Stimulated activated CD8-positive, alpha-beta memory T cell treated with anti-CD3 and anti-CD28 coated beads, Interleukin-7, amount 100 ng/mL, for 48 hours (primary cell): ENCODE data around the gene RDH8.
"Not testable (repeated sequence)": the region's sequence is repeated elsewhere in the genome, so short reads cannot be mapped to it uniquely, and the experiment has no call there.

Experiments used
- DNase-seq, 2 donors: peaks; one replicate each; pipeline ENCODE4 v3.0.0-alpha.2; 2020; ENCODE audit warnings: low read depth in 1 of 2; ENCODE audit errors: extremely low read depth in 1 of 2

The RDH8 gene

GRCh38 chr19:10005632-10006334 lies 7.5 kb upstream of the RDH8 start:
- no peak for DNase-seq

GRCh38 chr19:10006335-10006708 lies 7.0 kb upstream of the RDH8 start:
- DNase-seq: no peak

- DNase-seq: no peak
These were observed 6.4 kb upstream of the RDH8 start for GRCh38 chr19:10006752-10007323.

- no peak for DNase-seq
These were observed 5.7 kb upstream of the RDH8 start for GRCh38 chr19:10007371-10008183.

GRCh38 chr19:10008184-10008765 lies 5.0 kb upstream of the RDH8 start:
- DNase-seq: no peak

GRCh38 chr19:10009714-10010224 lies 3.5 kb upstream of the RDH8 start:
- no peak for DNase-seq

- no peak for DNase-seq
These were observed 3.0 kb upstream of the RDH8 start, which contains the start of gene COL5A3 for GRCh38 chr19:10010247-10010691. COL5A3 (minus strand) TSS chr19:10010504; CDS start chr19:10010385, 119 bp downstream.

GRCh38 chr19:10010939-10011338 lies 2.3 kb upstream of the RDH8 start:
- DNase-seq: no peak

GRCh38 chr19:10011974-10012373 lies 1.3 kb upstream of the RDH8 start:
- DNase-seq: no peak

- DNase-seq: no peak
These were observed 743 bp downstream of the RDH8 start for GRCh38 chr19:10013834-10014618.

GRCh38 chr19:10018263-10018662 lies 5.0 kb downstream of the RDH8 start:
- DNase-seq: no peak

- no peak for DNase-seq
These were observed 5.5 kb downstream of the RDH8 start for GRCh38 chr19:10018786-10019185.

GRCh38 chr19:10019246-10019645 lies 6.0 kb downstream of the RDH8 start:
- no peak for DNase-seq

- no peak for DNase-seq
These were observed 7.6 kb downstream of the RDH8 start for GRCh38 chr19:10020851-10021250.

- no peak for DNase-seq
These were observed 8.2 kb downstream of the RDH8 start for GRCh38 chr19:10021446-10021845.

- DNase-seq: no peak
These were observed 8.6 kb downstream of the RDH8 start for GRCh38 chr19:10021863-10022262.

GRCh38 chr19:10023096-10023495 lies 9.8 kb downstream of the RDH8 start:
- not testable (repeated sequence) for DNase-seq

- DNase-seq: no peak
These were observed 13.5 kb downstream of the RDH8 start for GRCh38 chr19:10026744-10027143.

GRCh38 chr19:10027158-10027997 lies 14.1 kb downstream of the RDH8 start:
- peak; percentile 50 to 65 for DNase-seq

- no peak for DNase-seq
These were observed 20.3 kb downstream of the RDH8 start for GRCh38 chr19:10033614-10034013.
